GM23248 (cell line): ENCODE data around the gene CENPL. TPM values are rescaled to one million over a fixed set of nuclear protein-coding genes. Genes with fewer than 3 reads are reported as not detected.

Experiments used
- DNase-seq: peaks from one replicate; pipeline ENCODE4 v3.0.0-alpha.2; 2015
- H2AFZ ChIP-seq: fragments of 200-600 bp; sonication (generic); 2 replicates; pipeline ENCODE4 v1.6.1; 2016; ENCODE audit warnings: antibody characterized with exemption
- H3F3A ChIP-seq: fragments of 200-600 bp; sonication (generic); 2 replicates; pipeline ENCODE4 v1.6.1; 2016; ENCODE audit warnings: mild to moderate bottlenecking, antibody characterized with exemption, mixed run types; ENCODE audit not compliant: insufficient read depth
- H3K27ac ChIP-seq: fragments of 200-600 bp; sonication (generic); 2 replicates; pipeline ENCODE4 v1.5.1; 2016; ENCODE audit warnings: mild to moderate bottlenecking
- H3K27me3 ChIP-seq: fragments of 200-600 bp; sonication (generic); replicated peaks from 2 replicates; pipeline ENCODE4 v1.6.1; 2016; ENCODE audit warnings: mild to moderate bottlenecking; ENCODE audit not compliant: insufficient read depth
- H3K36me3 ChIP-seq: fragments of 200-600 bp; sonication (generic); 2 replicates; pipeline ENCODE4 v1.6.1; 2016; ENCODE audit warnings: low read depth, mild to moderate bottlenecking
- H3K4me1 ChIP-seq: fragments of 200-600 bp; sonication (generic); 2 replicates; pipeline ENCODE4 v1.6.1; 2016; ENCODE audit warnings: mild to moderate bottlenecking; ENCODE audit not compliant: insufficient read depth
- H3K4me2 ChIP-seq: fragments of 200-600 bp; sonication (generic); one replicate; pipeline ENCODE4 v1.6.1; 2016; ENCODE audit warnings: mild to moderate bottlenecking; ENCODE audit not compliant: unreplicated experiment
- H3K4me3 ChIP-seq: fragments of 200-600 bp; sonication (generic); 2 replicates; pipeline ENCODE4 v1.5.1; 2016; ENCODE audit warnings: mild to moderate bottlenecking
- H3K79me2 ChIP-seq: fragments of 200-600 bp; sonication (generic); 2 replicates; pipeline ENCODE4 v1.6.1; 2016; ENCODE audit warnings: mild to moderate bottlenecking; ENCODE audit not compliant: insufficient read depth
- H3K9ac ChIP-seq: fragments of 200-600 bp; sonication (generic); 2 replicates; pipeline ENCODE4 v1.6.1; 2016; ENCODE audit warnings: mild to moderate bottlenecking
- H3K9me2 ChIP-seq: fragments of 200-600 bp; sonication (generic); 2 replicates; pipeline ENCODE4 v1.6.1; 2016; ENCODE audit warnings: mixed run types, mild to moderate bottlenecking, moderate library complexity; ENCODE audit not compliant: insufficient read depth
- H3K9me3 ChIP-seq: fragments of 200-600 bp; sonication (generic); one replicate; pipeline ENCODE4 v1.6.1; 2017; ENCODE audit warnings: low read depth
- H4K20me1 ChIP-seq: fragments of 200-600 bp; sonication (generic); 2 replicates; pipeline ENCODE4 v1.6.0; 2016; ENCODE audit not compliant: insufficient read depth
- EZH2 ChIP-seq: fragments of 200-600 bp; sonication (generic); IDR thresholded peaks from 2 replicates; pipeline ENCODE4 v1.6.1; 2018; ENCODE audit warnings: antibody characterized with exemption, mild to moderate bottlenecking; ENCODE audit not compliant: insufficient read depth, poor library complexity, severe bottlenecking
- EZH2phosphoT487 ChIP-seq: fragments of 200-600 bp; sonication (generic); IDR thresholded peaks from 2 replicates; pipeline ENCODE4 v1.6.1; 2018; ENCODE audit warnings: antibody characterized with exemption, moderate library complexity, mild to moderate bottlenecking, low read depth; ENCODE audit not compliant: insufficient read depth
- WGBS, 2 experiments: methylation state at CpG; one replicate each; pipeline ENCODE4 v1.1.6; 2015 to 2017; ENCODE audit warnings: low lambda C conversion rate in 2 of 2, low coverage in 1 of 2; ENCODE audit errors: missing lambda C conversion rate in 2 of 2; 5-methylcytosine and 5-hydroxymethylcytosine counted together
- in situ Hi-C: fragments of 300-500 bp; cut with MboI; formaldehyde crosslinking; loops from 2 replicates; pipeline ENCODE4 v1.15.0; 2020
- polyA plus RNA-seq: library from polyadenylated mRNA; unstranded; fragments of >200 nt; fragmentation: Nextera tagmentation; extraction: Ambion mirVana; gene quantifications from 2 replicates; pipeline ENCODE4 v1.2.1, GENCODE V29; 2016
- total RNA-seq: library from RNA; depleted of rRNA; stranded (reverse); fragments of >200 nt; shearing (Covaris generic); gene quantifications from 2 replicates; pipeline ENCODE4 v1.2.3, GENCODE V29; 2014

The CENPL gene
- total and polyA plus RNA-seq, 2 experiments from 2014 or later: 10.4 to 14.9 TPM

- TF ChIP-seq EZH2 (no peak), EZH2phosphoT487 (no peak)
- Histone ChIP-seq H3K4me3 (no peak overlapping the region), H3K9ac (no peak overlapping the region), H3K9me3 (no peaks in the 10 kb centered on the region), H3K36me3 (peaks cover 21% of the 10 kb centered on the region), H3K4me2 (no peak overlapping the region), H3K79me2 (peaks cover 7% of the 10 kb centered on the region; the same call in 1 of the 2 replicates), H3K27ac (no peak overlapping the region), H3F3A (no peaks in the 10 kb centered on the region), H3K9me2 (peaks cover 5% of the 10 kb centered on the region; the same call in 1 of the 2 replicates), H3K4me1 (no peaks in the 10 kb centered on the region), H3K27me3 (no peaks in the 10 kb centered on the region), H2AFZ (no peak overlapping the region), H4K20me1 (no peaks in the 10 kb centered on the region)
- in situ Hi-C loops: no loop called here
- peak; percentile 28 for DNase-seq
Measured at GRCh38 chr1:173798078-173798477, 26.6 kb downstream of the CENPL start.

GRCh38 chr1:173789841-173790240 is 34.8 kb downstream of the CENPL start:
- H3K4me3 ChIP-seq: no peak overlapping the region
- H3K27me3 ChIP-seq: no peaks in the 10 kb centered on the region
- H3K4me2 ChIP-seq: no peak overlapping the region
- TF ChIP-seq EZH2: no peak
- TF ChIP-seq EZH2phosphoT487: no peak
- H3K9me3 ChIP-seq: no peaks in the 10 kb centered on the region
- H3K36me3 ChIP-seq: peaks cover 15% of the 10 kb centered on the region
- no peaks in the 10 kb centered on the region for H3K4me1 ChIP-seq
- no peak overlapping the region for H3K9ac ChIP-seq
- no peaks in the 10 kb centered on the region for H4K20me1 ChIP-seq
- no peaks in the 10 kb centered on the region for H3K79me2 ChIP-seq
- in situ Hi-C loops: no loop called here
- H3F3A ChIP-seq: peaks cover 12% of the 10 kb centered on the region; the same call in 1 of the 2 replicates
- whole genome bisulfite sequencing, 2 experiments: 98 to 100% methylated on average over 2 of the region's 2 CpGs
- no peak overlapping the region for H3K27ac ChIP-seq
- no peaks in the 10 kb centered on the region for H3K9me2 ChIP-seq
- no peak for DNase-seq
- H2AFZ ChIP-seq: no peak overlapping the region

DNA sequence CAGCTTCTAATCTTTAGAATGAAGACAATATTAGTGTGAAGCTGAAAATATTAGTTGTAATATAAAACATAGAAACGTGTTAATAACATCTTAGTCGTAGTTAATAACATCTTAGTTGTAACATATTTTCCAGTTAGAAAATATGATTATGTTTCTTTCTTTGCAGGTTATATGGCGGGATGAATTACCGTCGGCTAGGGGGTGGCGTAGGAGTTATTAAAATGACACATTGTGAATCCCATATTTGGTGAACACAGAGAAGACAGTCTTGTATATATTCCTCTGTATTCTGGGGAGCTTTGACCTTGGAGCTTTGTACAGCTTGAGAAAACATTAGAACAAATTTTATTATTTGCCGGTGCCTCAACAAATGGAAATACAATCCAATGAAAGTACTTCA is 39.7 kb downstream of the CENPL start:
- Histone ChIP-seq H3K9me2 (no peaks in the 10 kb centered on the region), H3K4me2 (no peak overlapping the region), H3F3A (peaks cover 13% of the 10 kb centered on the region; the same call in 1 of the 2 replicates), H2AFZ (no peak overlapping the region), H3K36me3 (peaks cover 53% of the 10 kb centered on the region), H4K20me1 (no peaks in the 10 kb centered on the region), H3K27ac (no peak overlapping the region), H3K9me3 (no peaks in the 10 kb centered on the region), H3K9ac (no peak overlapping the region), H3K4me1 (no peaks in the 10 kb centered on the region), H3K4me3 (no peak overlapping the region), H3K79me2 (no peaks in the 10 kb centered on the region), H3K27me3 (no peaks in the 10 kb centered on the region)
- no peak for DNase-seq
- TF ChIP-seq EZH2phosphoT487 (no peak), EZH2 (no peak)
- in situ Hi-C loops: no loop called here
- WGBS, 2 experiments: 95 to 99% methylated on average over 7 of the region's 7 CpGs

- Histone ChIP-seq H3K4me2 (no peak overlapping the region), H3K27ac (no peak overlapping the region), H3K79me2 (no peaks in the 10 kb centered on the region), H3K9me2 (no peaks in the 10 kb centered on the region), H3K4me3 (no peak overlapping the region), H3K4me1 (no peaks in the 10 kb centered on the region), H3F3A (peaks cover 11% of the 10 kb centered on the region; the same call in 1 of the 2 replicates), H3K36me3 (peaks cover 59% of the 10 kb centered on the region), H3K27me3 (no peaks in the 10 kb centered on the region), H4K20me1 (no peaks in the 10 kb centered on the region), H3K9me3 (no peaks in the 10 kb centered on the region), H3K9ac (no peak overlapping the region), H2AFZ (no peak overlapping the region)
- no peak for DNase-seq
- TF ChIP-seq EZH2 (no peak), EZH2phosphoT487 (no peak)
- in situ Hi-C loops: no loop called here
- WGBS, 2 experiments: 89 to 92% methylated on average over 4 of the region's 4 CpGs
Measured at GRCh38 chr1:173779936-173780335, 44.7 kb downstream of the CENPL start.

- in situ Hi-C loops: no loop called here
- H3K4me3 ChIP-seq: no peak overlapping the region
- WGBS, 2 experiments: 98 to 99% methylated on average over 5 of the region's 5 CpGs
Measured at GRCh38 chr1:173775578-173776226, 49.0 kb downstream of the CENPL start.

More at GRCh38 chr1:173775578-173776226, 49.0 kb downstream of the CENPL start:
- DNase-seq: no peak
- H3F3A ChIP-seq: peaks cover 5% of the 10 kb centered on the region; the same call in 1 of the 2 replicates
- no peak overlapping the region for H2AFZ ChIP-seq
- H3K9me3 ChIP-seq: no peaks in the 10 kb centered on the region
- H3K27ac ChIP-seq: no peak overlapping the region
- peaks cover 29% of the 10 kb centered on the region; the same call in 1 of the 2 replicates for H3K36me3 ChIP-seq
- no peak overlapping the region for H3K4me2 ChIP-seq
- H3K27me3 ChIP-seq: no peaks in the 10 kb centered on the region
- H3K9ac ChIP-seq: no peak overlapping the region
- H3K4me1 ChIP-seq: no peaks in the 10 kb centered on the region
- no peak for TF ChIP-seq EZH2
- no peak for TF ChIP-seq EZH2phosphoT487
- H3K9me2 ChIP-seq: no peaks in the 10 kb centered on the region
- no peaks in the 10 kb centered on the region for H4K20me1 ChIP-seq
- no peaks in the 10 kb centered on the region for H3K79me2 ChIP-seq
